ENCODE data around the gene KRT14.
"Not testable (repeated sequence)": the region's sequence is repeated elsewhere in the genome, so short reads cannot be mapped to it uniquely, and the experiment has no call there.

Gene KRT14

GRCh38 chr17:41622340-41623183, 35.9 kb upstream of the KRT14 start:
- not testable (repeated sequence) for DNase-seq

GRCh38 chr17:41621916-41622315, 35.2 kb upstream of the KRT14 start:
- DNase-seq: no peak

- DNase-seq: not testable (repeated sequence)
These were observed 34.7 kb upstream of the KRT14 start for GRCh38 chr17:41621435-41621817.

- no peak for DNase-seq
These were observed 34.1 kb upstream of the KRT14 start for GRCh38 chr17:41620583-41621434.

GRCh38 chr17:41619927-41620582, 33.4 kb upstream of the KRT14 start:
- DNase-seq: not testable (repeated sequence)

GRCh38 chr17:41619036-41619926, 32.6 kb upstream of the KRT14 start:
- DNase-seq: no peak

- no peak for DNase-seq
These were observed 31.8 kb upstream of the KRT14 start for GRCh38 chr17:41618341-41619035.

GRCh38 chr17:41617698-41618097, 31.0 kb upstream of the KRT14 start:
- DNase-seq: no peak

GRCh38 chr17:41617136-41617535, 30.4 kb upstream of the KRT14 start:
- no peak for DNase-seq

GRCh38 chr17:41616486-41616885, 29.8 kb upstream of the KRT14 start:
- not testable (repeated sequence) for DNase-seq

- DNase-seq: no peak
These were observed 28.8 kb upstream of the KRT14 start for GRCh38 chr17:41615454-41615853.

GRCh38 chr17:41614767-41615166, 28.1 kb upstream of the KRT14 start:
- not testable (repeated sequence) for DNase-seq

- DNase-seq: no peak
These were observed 27.4 kb upstream of the KRT14 start for GRCh38 chr17:41614098-41614497.

- no peak for DNase-seq
These were observed 26.8 kb upstream of the KRT14 start for GRCh38 chr17:41613277-41614082.

- not testable (repeated sequence) for DNase-seq
These were observed 25.9 kb upstream of the KRT14 start, which contains the start of gene KRT16 for GRCh38 chr17:41612376-41613160. KRT16 (minus strand) TSS chr17:41612767; CDS start chr17:41612688, 79 bp downstream.

GRCh38 chr17:41610965-41611640, 24.4 kb upstream of the KRT14 start:
- DNase-seq: no peak

- not testable (repeated sequence) for DNase-seq
These were observed 23.4 kb upstream of the KRT14 start for GRCh38 chr17:41610061-41610517.

GRCh38 chr17:41606930-41607329, 20.2 kb upstream of the KRT14 start:
- DNase-seq: not testable (repeated sequence)

- DNase-seq: no peak
These were observed 15.8 kb upstream of the KRT14 start for GRCh38 chr17:41602524-41602923.
